HG03039 (cell line): ENCODE data around the gene PSTPIP2.
"Not testable (repeated sequence)": the region's sequence is repeated elsewhere in the genome, so short reads cannot be mapped to it uniquely, and the experiment has no call there.

Source experiments
- ATAC-seq: cut with Tn5 transposase; IDR thresholded peaks from one replicate; pipeline ENCODE4 v1.9.1; 2021; ENCODE audit warnings: mild to moderate bottlenecking, moderate library complexity; ENCODE audit not compliant: unreplicated experiment

The PSTPIP2 gene

GRCh38 chr18:46071653-46072375 is at the start of gene PSTPIP2:
Gene PSTPIP2 (minus strand): TSS chr18:46072260. CDS start chr18:46072188, 72 bp downstream.
- ATAC-seq: peak; percentile 50

GRCh38 chr18:46113751-46114150 is 41.7 kb upstream of the PSTPIP2 start:
- no peak for ATAC-seq

GRCh38 chr18:46110406-46110805 is 38.3 kb upstream of the PSTPIP2 start:
- ATAC-seq: no peak

GRCh38 chr18:46109386-46109785 is 37.3 kb upstream of the PSTPIP2 start:
- ATAC-seq: no peak

- peak; percentile 93 for ATAC-seq
These were observed 32.3 kb upstream of the PSTPIP2 start, which contains the start of gene HAUS1 for GRCh38 chr18:46104128-46104911. Gene HAUS1 (plus strand): TSS chr18:46104385. CDS start chr18:46104412, 27 bp downstream.

GRCh38 chr18:46099463-46099862 is 27.4 kb upstream of the PSTPIP2 start:
- no peak for ATAC-seq

GRCh38 chr18:46098616-46098933 is 26.5 kb upstream of the PSTPIP2 start:
- no peak for ATAC-seq

- peak; percentile 82 for ATAC-seq
These were observed 25.9 kb upstream of the PSTPIP2 start, which contains the start of gene ATP5F1A for GRCh38 chr18:46097801-46098615. Gene ATP5F1A (minus strand): TSS chr18:46098296. CDS start chr18:46098231, 65 bp downstream.

- ATAC-seq: peak; percentile 16
These were observed 25.4 kb upstream of the PSTPIP2 start for GRCh38 chr18:46097431-46097800.

GRCh38 chr18:46096651-46097300 is 24.7 kb upstream of the PSTPIP2 start:
- ATAC-seq: no peak

GRCh38 chr18:46095532-46095931 is 23.5 kb upstream of the PSTPIP2 start:
- no peak for ATAC-seq

- not testable (repeated sequence) for ATAC-seq
These were observed 16.4 kb upstream of the PSTPIP2 start for GRCh38 chr18:46088501-46088900.

- ATAC-seq: no peak
These were observed 12.4 kb upstream of the PSTPIP2 start for GRCh38 chr18:46084431-46084830.

GRCh38 chr18:46080156-46080555 is 8.1 kb upstream of the PSTPIP2 start:
- ATAC-seq: no peak

GRCh38 chr18:46079336-46079735 is 7.3 kb upstream of the PSTPIP2 start:
- no peak for ATAC-seq

- no peak for ATAC-seq
These were observed 1.6 kb upstream of the PSTPIP2 start for GRCh38 chr18:46073474-46074331.

- no peak for ATAC-seq
These were observed 899 bp upstream of the PSTPIP2 start for GRCh38 chr18:46072959-46073358.

GRCh38 chr18:46072376-46072867 is 362 bp upstream of the PSTPIP2 start:
- ATAC-seq: no peak

GRCh38 chr18:46070815-46071652 is 1.0 kb downstream of the PSTPIP2 start:
- no peak for ATAC-seq
